Renal cortex interstitium (tissue), 11 donors: ENCODE measurements around the gene ZBTB16. TPM values are rescaled to one million over a fixed set of nuclear protein-coding genes. Genes with fewer than 3 reads are reported as not detected.

Source experiments
- DNase-seq, 11 donors: peaks; one replicate each; pipeline ENCODE4 v3.0.0-alpha.2; 2013; ENCODE audit warnings: low read depth in 9 of 11, low spot score in 4 of 11; ENCODE audit errors: extremely low read depth in 1 of 11
- polyA plus RNA-seq, 3 donors: library from polyadenylated mRNA; unstranded; fragments of 120-200 nt; gene quantifications; one replicate each; pipeline ENCODE4 v1.2.1, GENCODE V29; 2013; ENCODE audit not compliant: insufficient read length in 3 of 3

The ZBTB16 gene
- polyA plus RNA-seq, 3 donors, result 1.4 to 2.5 (median 1.7) TPM

DNA sequence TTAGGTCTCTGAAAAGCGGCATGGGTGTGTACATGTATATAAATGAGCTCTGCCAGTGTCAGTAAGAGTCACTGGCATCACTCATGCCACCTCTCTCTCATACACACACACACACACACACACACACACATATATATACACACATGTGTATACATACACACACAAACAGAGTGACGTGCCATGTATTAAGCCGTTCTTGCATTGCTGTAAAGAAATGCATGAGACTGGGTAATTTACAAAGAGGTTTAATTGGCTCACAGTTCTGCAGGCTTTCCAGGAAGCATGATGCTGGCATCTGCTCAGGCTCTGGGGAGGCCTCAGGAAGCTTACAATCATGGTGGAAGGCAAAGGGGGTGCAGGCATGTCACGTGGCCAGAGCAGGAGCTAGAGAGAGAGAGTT lies 131.1 kb downstream of the ZBTB16 start:
- DNase-seq, result no peak

DNA sequence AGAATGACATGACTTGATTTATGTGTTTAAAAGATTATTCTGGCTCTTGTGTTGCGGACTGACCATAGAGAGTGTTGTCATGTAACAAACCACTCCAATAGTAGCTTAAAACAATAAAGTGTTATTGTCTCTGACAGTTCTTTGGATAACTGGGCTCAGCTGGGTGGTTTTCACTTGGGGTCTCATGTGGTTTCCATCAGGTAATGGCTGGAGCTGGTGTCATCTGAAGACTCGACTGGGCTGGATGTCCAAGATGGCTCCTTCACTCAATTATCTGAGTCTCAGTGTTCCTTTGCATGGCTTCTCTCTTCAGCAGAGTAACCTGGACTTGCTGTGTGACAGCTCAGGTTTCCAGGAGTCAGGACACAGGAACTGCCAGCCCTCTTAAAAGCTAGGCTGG lies 132.4 kb downstream of the ZBTB16 start:
- DNase-seq, result no peak

DNA sequence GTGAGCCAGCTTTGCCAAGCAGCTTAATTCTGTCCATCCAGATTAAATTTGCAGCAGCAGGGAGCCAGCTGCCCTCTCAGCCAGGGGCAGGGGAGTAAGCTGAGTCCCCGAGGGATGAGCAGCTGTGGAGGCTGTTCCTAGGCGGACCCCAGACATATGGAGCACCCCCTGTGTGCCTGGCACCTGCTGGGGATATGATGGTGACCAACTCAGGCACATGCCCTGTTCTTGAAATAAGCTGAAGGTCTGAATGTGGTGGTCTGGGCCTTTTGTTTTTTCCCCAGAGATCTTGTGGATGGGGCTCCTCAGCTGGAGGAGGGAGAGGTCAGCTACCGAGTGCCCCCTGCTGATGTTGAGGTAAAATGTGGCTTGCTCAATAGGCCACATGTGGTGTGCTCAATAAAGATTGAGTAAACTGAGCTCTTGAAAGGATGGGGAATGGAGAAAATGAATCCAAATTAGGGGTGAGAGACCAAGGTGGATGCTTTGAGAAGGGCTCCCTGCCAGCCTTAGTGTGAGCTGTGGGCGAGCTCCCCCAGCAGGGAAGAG lies 133.4 kb downstream of the ZBTB16 start:
- DNase-seq, result no peak

DNA sequence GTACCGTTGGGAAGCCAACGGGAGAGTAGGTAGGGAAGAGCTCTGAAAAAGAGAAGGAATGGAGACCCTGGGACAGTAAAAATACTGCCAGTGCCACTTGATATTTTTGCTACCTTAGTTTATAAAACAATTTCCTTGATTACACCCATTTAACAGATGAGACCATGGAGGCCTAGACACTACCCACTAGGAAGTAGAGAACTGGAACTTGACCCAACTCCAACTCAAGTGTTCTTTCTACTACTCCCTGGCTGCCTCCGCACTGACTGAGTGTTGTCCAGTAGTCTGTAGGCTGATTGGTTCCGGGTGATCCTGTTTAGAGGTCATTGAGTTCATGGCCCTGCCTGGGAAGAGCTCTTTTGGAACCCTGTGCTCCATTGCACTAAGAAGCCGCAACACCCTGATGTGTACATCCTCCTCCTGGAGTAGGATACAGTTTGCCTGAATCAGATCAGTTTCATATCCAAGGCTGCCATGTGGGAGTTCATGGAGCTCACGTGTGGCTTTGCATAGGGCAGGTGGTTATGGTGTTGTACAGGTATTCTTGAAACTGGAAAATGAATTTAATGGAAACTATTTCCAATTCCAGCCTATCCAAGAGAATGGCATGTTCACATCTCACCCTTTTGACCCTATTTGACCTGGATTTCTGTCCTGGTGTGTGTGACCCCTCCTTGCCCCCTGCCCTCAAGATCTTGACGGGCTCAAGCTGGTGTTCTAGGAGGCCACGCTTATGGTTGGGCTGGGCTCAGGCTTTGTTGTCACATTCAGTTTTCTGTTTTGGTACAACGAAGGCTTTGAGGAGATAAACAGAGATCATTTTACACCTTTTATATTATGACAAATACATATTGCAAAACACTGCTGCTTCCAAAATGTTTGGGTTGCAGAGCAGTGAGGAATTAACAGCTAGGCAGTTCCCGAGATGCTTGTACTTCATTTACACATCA lies 134.5 kb downstream of the ZBTB16 start:
- no peak for DNase-seq

DNA sequence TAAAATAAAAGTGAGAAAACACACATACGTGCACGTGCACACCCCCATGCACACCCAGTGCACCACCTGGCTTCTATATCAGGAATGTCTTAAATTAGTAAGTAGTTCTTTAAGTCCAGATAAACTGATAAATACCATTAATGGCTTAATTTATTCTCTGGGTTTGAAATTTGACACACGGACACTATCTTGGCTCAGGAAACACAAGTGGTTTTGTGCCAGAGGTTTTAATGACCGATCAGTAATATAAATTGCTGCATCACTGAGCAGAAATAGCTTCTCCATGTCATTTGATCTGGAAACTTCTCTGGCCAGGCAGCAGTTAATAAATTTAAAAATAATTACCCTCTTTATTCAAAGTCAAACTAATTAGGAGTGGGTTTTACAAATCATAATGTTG lies 135.2 kb downstream of the ZBTB16 start:
- DNase-seq, result no peak

DNA sequence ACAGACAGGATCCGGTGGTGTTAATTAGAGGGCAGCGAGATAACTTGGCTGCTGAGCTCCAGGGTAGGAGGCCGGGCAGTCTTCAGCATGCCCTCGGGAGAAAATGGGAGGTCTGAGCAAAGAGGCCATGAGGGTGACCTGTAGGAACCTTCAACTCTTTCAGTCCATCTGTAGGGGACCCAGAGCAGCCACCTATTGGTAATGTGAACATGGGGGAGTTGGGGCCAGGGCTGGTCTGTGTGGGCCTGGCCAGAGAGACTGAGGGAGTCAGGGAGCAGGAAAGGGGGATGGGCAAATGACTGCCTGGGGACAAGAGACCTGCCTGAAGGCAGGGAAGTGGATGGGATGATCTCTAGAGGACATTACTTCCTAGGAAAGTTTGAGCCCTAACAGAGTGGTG lies 135.6 kb downstream of the ZBTB16 start:
- DNase-seq, result no peak

DNA sequence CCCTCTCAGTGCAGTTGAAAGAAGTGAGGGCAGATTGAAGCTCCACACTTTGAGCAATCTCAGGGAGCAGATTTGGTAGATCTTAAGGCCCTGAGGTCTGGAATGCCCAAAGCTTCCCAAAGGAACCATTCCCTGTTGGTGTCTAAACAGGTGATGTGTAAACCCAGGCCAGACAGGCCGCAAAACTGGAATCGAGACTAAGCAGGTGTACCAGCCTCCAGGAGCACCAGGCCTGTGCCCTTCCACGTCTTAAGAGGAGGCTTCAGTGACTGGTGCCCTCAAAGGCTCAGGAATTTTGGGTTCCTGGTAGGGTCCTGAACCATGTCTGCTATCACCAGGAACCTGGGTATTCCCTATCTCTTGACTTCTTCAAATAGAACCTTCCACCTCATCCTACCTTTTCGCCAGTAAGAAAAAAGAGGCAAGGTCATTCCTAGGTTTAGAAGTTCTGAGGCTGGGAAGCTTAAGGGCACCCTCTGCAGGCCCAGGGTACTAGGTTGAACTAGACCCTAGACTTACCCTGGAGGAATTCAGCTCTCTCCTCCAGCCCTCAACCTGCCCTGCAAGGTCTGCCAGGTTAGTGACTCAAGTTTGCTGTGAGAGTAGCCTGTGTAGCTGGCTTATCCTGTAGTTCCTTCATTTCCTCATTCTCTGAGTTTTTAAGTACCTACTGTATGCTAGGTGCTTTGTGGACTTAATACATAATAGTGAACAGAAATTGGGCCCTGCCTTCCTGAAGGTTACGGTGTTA lies 136.6 kb downstream of the ZBTB16 start:
- DNase-seq, result no peak

DNA sequence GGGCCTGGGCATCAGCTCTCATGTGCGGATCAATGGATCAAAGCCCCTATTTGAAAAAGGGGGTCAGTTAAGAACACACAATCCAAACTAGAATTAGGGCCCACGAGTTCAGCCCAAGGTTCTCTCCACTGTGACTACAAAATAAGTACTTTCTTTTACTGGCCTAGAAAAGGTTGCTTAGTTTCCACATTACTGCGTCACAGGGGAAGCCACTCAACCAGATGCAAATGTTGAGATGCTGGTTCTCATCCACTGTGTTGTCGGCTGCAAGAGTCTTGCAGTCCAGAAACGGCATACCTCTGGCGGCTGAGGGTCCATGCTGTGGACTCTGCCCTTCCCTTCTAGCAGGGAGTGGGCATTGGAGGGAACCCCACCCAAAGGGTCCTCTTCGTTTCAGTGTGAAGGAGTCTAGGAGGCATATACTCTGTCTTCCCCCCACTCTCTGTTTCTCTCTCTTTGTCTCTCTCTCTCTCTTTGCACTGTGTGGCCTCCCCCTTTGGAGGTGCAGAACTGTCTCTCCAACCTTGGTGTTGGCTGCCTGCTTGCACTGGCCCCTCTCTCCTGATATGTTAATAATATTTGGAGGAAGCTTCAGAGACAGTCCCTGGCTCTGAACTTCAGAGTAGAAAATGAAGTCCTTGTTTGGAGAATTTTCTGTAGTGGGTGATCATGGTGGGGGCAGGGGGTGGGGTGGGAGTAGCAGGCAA lies 137.6 kb downstream of the ZBTB16 start:
- DNase-seq, result no peak

DNA sequence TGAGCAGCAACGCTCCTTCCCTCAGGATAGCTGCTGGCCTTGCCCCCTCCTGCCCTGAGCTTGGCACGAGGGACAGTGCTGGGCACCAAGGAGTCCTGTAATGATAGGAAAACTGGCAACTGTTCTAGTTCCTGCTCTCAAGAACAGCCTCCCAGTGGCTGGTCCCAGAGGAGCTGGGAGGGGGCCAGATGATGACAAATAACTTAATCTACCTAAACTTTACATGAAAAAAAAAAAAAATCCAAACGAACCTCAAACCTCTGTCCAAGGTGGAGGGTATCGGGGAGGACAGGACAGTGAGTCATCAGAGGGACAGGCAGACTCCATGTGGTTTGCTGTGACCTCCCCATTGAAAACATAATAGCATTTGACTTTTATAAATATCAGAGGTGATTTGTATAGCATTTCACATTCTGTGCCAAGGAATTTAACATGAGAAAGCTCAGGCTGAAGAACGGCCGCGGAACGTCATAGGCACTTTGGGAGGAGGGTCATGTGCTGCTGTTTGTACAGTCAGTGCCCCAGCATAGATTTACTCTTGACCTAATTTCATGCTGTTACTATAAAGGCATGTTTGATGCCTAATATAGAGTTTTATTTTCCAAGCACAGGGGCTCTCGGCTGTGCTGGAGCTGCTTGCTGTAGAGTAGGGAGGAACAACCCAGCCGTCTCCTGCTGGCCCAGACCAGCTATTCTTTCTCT lies 138.4 kb downstream of the ZBTB16 start:
- peak in 9 of 11 donors; percentile 56 to 83 (median 76) for DNase-seq

DNA sequence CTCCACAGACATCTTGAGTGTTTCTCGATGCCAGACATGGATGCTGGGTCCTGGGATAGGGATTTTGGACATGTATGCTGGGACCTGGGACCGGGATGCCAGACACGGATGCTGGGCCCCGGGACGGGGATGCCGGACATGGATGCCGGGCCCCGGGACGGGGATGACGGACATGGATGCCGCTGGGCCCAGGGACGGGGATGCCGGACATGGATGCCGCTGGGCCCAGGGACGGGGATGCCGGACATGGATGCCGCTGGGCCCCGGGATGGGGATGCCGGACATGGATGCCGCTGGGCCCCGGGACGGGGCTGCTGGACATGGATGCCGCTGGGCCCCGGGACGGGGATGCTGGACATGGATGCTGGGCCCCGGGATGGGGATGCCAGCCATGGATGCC lies 139.5 kb downstream of the ZBTB16 start:
- DNase-seq, result no peak

DNA sequence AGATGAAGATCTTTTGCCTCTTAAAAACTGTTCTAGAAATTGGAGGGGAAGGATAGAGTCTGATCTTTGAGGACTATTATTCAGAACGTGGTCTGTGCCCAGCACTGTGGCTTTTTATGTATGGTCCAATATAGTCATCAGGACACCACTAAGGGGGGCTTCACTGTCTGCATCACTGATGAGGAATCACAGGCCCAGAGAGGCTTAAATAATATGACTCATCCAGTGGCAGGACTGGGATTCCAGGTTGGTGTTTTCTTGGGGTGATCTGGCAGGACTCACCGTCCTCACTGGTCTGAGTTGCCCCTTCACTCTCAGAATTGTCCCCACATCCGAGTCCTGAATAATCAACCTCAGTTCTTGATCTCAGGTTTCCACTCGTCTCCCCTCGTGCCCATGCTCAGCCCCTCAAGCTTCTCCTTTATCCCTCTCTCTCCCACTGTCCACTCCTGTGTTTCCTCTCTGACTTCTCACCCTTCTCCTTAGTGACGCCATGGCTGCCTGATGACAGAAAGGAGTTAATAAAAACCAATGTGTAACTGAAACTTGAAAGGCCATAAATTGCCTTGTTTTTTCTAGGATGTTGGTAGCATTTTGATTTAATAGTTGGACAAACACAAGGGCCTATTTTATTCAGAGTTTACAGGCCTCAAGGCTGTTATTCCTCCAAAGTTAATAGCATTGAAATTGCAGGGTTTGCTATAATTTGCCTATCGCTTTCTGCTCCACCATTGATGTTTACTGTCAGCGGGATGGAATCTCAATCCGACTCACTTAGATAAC lies 141.0 kb downstream of the ZBTB16 start:
- DNase-seq, result no peak

DNA sequence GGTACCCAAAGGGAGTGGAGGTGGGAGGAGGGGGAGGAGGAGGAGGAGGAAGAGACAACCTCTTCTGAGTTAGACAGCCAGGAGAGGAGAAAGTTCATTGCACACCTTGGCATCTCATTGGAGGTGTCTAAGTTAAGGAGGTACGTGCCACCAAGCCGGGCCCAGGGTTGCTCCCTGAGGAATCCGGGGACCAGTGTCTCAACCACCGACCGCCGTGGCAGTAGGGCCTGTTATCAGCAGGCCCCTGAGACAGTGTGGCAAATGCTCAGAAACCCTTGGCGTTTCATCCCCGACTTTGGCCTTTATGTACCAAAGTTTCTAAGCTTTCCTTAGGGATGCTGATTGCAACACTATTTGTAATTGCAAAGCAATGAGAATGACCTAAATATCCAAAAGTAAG lies 141.7 kb downstream of the ZBTB16 start:
- no peak for DNase-seq

DNA sequence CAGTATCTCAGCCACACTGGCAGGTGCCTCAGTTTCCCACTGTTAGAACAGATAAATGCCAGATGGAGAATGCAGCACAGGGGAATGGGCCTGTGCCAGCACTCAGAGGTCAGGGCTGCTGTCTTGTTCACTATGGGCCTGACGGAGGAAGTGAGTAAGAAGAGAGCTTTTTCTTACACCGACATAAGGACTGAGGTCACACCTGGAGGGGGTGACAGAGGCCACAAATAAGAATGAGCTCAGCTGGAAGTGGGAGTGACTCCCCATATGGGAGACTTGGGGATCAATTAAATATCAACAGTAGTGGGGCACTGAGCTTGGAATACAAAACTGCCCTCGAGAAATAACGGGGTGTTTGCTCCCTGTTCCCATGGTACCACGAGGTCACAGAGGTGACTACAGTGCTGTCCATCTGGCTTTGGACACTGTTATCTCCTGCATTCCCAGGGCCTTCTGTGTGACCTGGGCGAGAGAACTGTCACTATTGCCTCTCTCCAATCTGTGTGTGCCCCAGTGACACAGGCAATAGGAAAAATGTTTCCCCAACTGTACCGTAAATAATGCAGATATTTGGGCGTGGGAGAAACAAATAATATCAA lies 142.6 kb downstream of the ZBTB16 start:
- no peak for DNase-seq

DNA sequence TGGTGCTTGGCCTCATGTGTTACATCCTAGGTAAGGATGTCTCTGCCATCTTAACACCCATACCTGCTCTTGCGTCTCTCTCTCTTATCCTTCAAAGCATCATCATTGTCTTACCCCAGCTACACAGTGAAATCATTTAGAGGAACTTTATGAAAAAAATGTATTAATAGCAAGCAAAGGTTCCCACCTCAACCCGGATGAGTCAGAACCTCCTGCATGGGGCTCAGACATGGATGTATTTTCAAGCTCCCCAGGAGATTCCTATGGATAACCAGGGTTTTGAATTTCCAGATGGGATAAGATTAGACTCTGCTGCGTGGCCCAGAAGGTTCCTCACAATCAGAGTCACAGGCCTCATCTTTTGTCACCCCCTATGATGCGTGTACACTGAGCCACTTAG lies 147.6 kb downstream of the ZBTB16 start:
- DNase-seq, result no peak

DNA sequence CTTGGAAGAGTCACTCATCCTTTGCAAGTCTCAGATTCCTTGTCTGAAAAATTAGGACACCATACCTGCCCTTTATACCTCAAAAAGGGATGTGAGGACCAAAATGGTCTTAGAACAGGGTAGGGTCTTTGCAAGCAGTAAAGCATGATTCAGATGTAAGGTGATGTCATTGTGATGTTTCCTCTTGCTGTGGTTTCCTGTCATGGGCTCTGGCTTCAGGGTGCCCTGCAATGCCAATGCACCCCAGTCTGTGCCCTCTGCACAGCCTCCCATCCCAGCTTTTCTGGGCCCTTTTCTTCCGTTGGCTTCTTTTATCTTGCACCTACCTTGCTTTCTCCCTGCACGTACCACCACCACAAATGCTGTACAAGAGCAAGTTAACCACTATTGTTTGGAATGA lies 148.9 kb downstream of the ZBTB16 start:
- DNase-seq, result no peak

DNA sequence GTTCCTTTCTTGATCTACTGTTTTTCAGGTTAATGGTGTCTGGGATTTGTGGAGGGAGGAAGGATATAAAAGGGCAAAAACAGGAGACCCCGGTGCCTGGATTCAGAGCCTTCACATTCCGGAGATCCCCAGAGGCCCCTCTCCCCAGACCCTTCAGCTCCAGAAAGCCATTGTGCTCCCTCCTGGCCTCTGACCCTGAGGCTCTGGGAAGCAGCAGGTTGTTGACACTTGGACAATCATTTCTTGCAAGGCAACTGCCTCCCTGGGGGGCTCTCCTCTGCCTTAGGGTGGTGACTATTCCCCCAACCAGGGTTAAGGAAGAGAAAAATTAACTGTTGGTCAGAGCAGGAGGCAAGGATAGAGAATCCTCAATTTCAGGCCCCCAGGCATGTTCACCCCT lies 149.8 kb downstream of the ZBTB16 start:
- DNase-seq, result no peak

DNA sequence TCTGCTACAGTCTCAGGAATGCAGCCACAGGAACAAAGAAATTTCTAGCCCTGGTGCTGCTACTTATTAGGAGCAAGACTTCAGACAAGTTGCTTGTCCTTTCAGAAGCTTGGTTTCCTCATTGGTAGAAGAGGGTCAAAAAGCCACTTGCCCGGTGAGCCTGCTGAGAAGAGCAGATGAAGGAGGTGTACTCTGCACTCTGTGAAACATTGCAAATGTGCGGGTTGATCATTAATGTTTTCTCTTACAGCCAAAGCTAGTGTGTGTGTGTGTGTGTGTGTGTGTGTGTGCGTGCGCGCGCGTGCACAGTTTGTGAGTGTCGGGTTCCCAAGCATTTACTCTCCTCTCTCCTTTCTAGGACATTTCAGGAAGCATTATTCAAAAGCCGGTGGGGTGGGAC lies 150.4 kb downstream of the ZBTB16 start:
- DNase-seq, result peak in 3 of 11 donors; percentile 42 to 81 (median 71)
